HepG2 (cell line): Measurements from ENCODE around the gene SEPHS2. TPM values are rescaled to one million over a fixed set of nuclear protein-coding genes. Genes with fewer than 3 reads are reported as not detected.

ENCODE experiments used
- ARID4A ChIP-seq: sonication (generic); formaldehyde crosslinking; IDR thresholded peaks from 2 replicates; pipeline ENCODE4 v1.5.0; 2020; ENCODE audit warnings: mild to moderate bottlenecking, missing genetic modification reagents, borderline replicate concordance
- CEBPG ChIP-seq: IDR thresholded peaks from 2 replicates; pipeline ENCODE4 v1.6.1; 2016
- DPF2 ChIP-seq: sonication (generic); formaldehyde crosslinking; IDR thresholded peaks from 2 replicates; pipeline ENCODE4 v1.4.0; 2020; ENCODE audit warnings: mild to moderate bottlenecking, low read depth, missing genetic modification reagents, borderline replicate concordance
- KAT7 ChIP-seq: IDR thresholded peaks from 2 replicates; pipeline ENCODE4 v1.6.1; 2018; ENCODE audit warnings: borderline replicate concordance, missing compliant biosample characterization
- KAT8 ChIP-seq: IDR thresholded peaks from 2 replicates; pipeline ENCODE4 v1.6.1; 2016; ENCODE audit warnings: missing genetic modification reagents, missing compliant biosample characterization
- MEF2D ChIP-seq: sonication (generic); formaldehyde crosslinking; IDR thresholded peaks from 2 replicates; pipeline ENCODE4 v1.5.1; 2020; ENCODE audit warnings: mild to moderate bottlenecking, missing genetic modification reagents
- MLX ChIP-seq: IDR thresholded peaks from 2 replicates; pipeline ENCODE4 v1.6.1; 2016
- PATZ1 ChIP-seq: sonication (generic); formaldehyde crosslinking; IDR thresholded peaks from 2 replicates; pipeline ENCODE4 v1.4.0; 2020; ENCODE audit warnings: missing genetic modification reagents
- RCOR2 ChIP-seq: IDR thresholded peaks from 2 replicates; pipeline ENCODE4 v1.6.1; 2016; ENCODE audit warnings: missing biosample characterization, missing genetic modification reagents
- TBX2 ChIP-seq: sonication (generic); formaldehyde crosslinking; IDR thresholded peaks from 2 replicates; pipeline ENCODE4 v1.5.0; 2020; ENCODE audit warnings: missing genetic modification reagents, mild to moderate bottlenecking, borderline replicate concordance
- ZMYM2 ChIP-seq: sonication (generic); formaldehyde crosslinking; IDR thresholded peaks from 2 replicates; pipeline ENCODE4 v1.8.0; 2022; ENCODE audit warnings: mild to moderate bottlenecking, missing genetic modification reagents
- ZMYM3 ChIP-seq: sonication (generic); formaldehyde crosslinking; IDR thresholded peaks from 2 replicates; pipeline ENCODE4 v1.5.1; 2020; ENCODE audit warnings: mild to moderate bottlenecking, missing genetic modification reagents
- ZNF580 ChIP-seq: IDR thresholded peaks from 2 replicates; pipeline ENCODE4 v1.6.1; 2016; ENCODE audit warnings: low read depth, borderline replicate concordance
- ZNF687 ChIP-seq: sonication (generic); formaldehyde crosslinking; IDR thresholded peaks from 2 replicates; pipeline ENCODE4 v1.5.1; 2020; ENCODE audit warnings: mild to moderate bottlenecking, missing genetic modification reagents, moderate library complexity
- ZNF749 ChIP-seq: sonication (generic); formaldehyde crosslinking; IDR thresholded peaks from 2 replicates; pipeline ENCODE4 v1.8.0; 2022; ENCODE audit warnings: mild to moderate bottlenecking, missing genetic modification reagents, moderate library complexity, borderline replicate concordance
- ZSCAN29 ChIP-seq: sonication (generic); formaldehyde crosslinking; conservative IDR thresholded peaks from 2 replicates; pipeline ENCODE4 v1.4.0; 2020; ENCODE audit warnings: mild to moderate bottlenecking, missing genetic modification reagents
- polyA plus RNA-seq, 8 experiments: library from polyadenylated mRNA; depleted of rRNA in 3 of 8; stranded (reverse) in 7 of 8; unstranded in 1 of 8; fragments of >200 nt; fragmentation: Illumina TruSeq in 4 of 8; extraction: Trizol in 4 of 8; gene quantifications; 2 replicates each; pipeline versions ENCODE4 v1.2.1 to v1.2.3, GENCODE V29; 2011 to 2016; ENCODE audit warnings: low read depth in 4 of 8, missing spikeins in 1 of 8, mixed read lengths in 1 of 8; ENCODE audit not compliant: insufficient read depth in 1 of 8
- total RNA-seq, 5 experiments: library from RNA; depleted of rRNA; stranded (reverse); fragments of >200 nt; fragmentation: Illumina TruSeq; extraction: Trizol; gene quantifications; 2 replicates each; pipeline ENCODE4 v1.2.3, GENCODE V29; 2016; ENCODE audit warnings: low read depth in 1 of 5

Gene SEPHS2
- total and polyA plus RNA-seq, 2 of the 13 experiments (the other 11 are each of a cell fraction or from before 2014, with no cell fraction given), result 20.7 to 127 TPM

- TF ChIP-seq ZMYM3 (CRISPR knock-in tag) (peak; percentile 87), KAT7 (CRISPR knock-in tag) (0 out of 2 replicates have a peak, but pooled peaks have one; percentile 40), ZNF687 (peak; percentile 57), ZMYM2 (CRISPR knock-in tag) (peak; percentile 33; the same call in 1 of the 2 replicates), CEBPG (CRISPR knock-in tag) (0 out of 2 replicates have a peak, but pooled peaks have one; percentile 29), ZNF580 (CRISPR knock-in tag) (0 out of 2 replicates have a peak, but pooled peaks have one; percentile 18), ARID4A (CRISPR knock-in tag) (peak; percentile 18; the same call in 1 of the 2 replicates), ZNF749 (CRISPR knock-in tag) (0 out of 2 replicates have a peak, but pooled peaks have one; percentile 31), RCOR2 (CRISPR knock-in tag) (0 out of 2 replicates have a peak, but pooled peaks have one; percentile 21), TBX2 (CRISPR knock-in tag) (0 out of 2 replicates have a peak, but pooled peaks have one; percentile 5), DPF2 (0 out of 2 replicates have a peak, but pooled peaks have one; percentile 24), MLX (CRISPR knock-in tag) (0 out of 2 replicates have a peak, but pooled peaks have one; percentile 8), KAT8 (CRISPR knock-in tag) (0 out of 2 replicates have a peak, but pooled peaks have one; percentile 12), MEF2D (peak; percentile 34; the same call in 1 of the 2 replicates), PATZ1 (CRISPR knock-in tag) (peak; percentile 53), ZSCAN29 (CRISPR knock-in tag) (peak; percentile 69; the same call in 1 of the 2 replicates)
Measured at GRCh38 chr16:30452709-30453580, 7.3 kb upstream of the SEPHS2 start (continued).
